ENCODE results near the gene C9orf40. TPM values are rescaled to one million over a fixed set of nuclear protein-coding genes. Genes with fewer than 3 reads are reported as not detected.

The C9orf40 gene
- total RNA-seq, 1 experiment from 2014 or later, result 10.3 TPM

DNA sequence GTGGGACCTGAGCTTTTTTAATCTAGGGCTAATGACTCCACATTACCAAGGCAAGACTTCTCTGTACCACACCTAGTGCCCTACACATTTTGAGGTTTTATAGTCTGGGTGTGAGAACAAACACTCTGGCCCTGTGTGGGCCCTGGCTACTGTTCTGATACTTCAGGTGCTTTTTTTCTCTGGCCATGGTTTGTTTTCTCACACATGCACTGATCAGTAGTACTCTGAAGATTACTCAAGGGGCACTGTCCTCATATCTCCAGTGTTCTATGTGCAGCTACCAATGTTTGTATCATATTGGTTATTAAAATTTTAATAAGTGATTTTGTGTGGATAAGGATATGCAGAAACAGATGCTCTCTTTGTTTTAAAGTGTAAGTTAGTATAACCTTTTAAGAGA is 5.9 kb upstream of the C9orf40 start:
- Histone ChIP-seq H4K5ac (ENCODE audit: insufficient read length, low read depth, low read length) (no peak overlapping the region), H3K4me2 (ENCODE audit: insufficient read depth, insufficient read length, low read length) (no peak overlapping the region), H2BK120ac (ENCODE audit: low read depth, low read length, poor library complexity, severe bottlenecking) (no peak overlapping the region), H3K9ac (ENCODE audit: extremely low read depth, insufficient read length, low read length) (no peak overlapping the region), H3K27ac (ENCODE audit: insufficient read length, low read depth, low read length) (no peak overlapping the region), H4K8ac (replicated peaks; ENCODE audit: insufficient read length, low read depth, low read length) (no peak overlapping the region), H3K23me2 (ENCODE audit: insufficient read length, low read depth, low read length, poor library complexity, severe bottlenecking) (no peaks in the 10 kb centered on the region), H2BK5ac (ENCODE audit: insufficient read length, low read length) (no peak overlapping the region), H3K79me1 (ENCODE audit: insufficient read depth, low read depth, low read length, poor library complexity, severe bottlenecking) (no peaks in the 10 kb centered on the region), H3K4ac (ENCODE audit: low read depth, low read length) (no peak overlapping the region), H2AK5ac (ENCODE audit: insufficient read length, low read length) (no peak overlapping the region), H3K23ac (ENCODE audit: insufficient read length, low read depth, low read length) (no peak overlapping the region), H3K14ac (ENCODE audit: insufficient read depth, low read length) (no peak overlapping the region), H2BK15ac (ENCODE audit: low read depth, low read length) (no peak overlapping the region), H3K27me3 (ENCODE audit: insufficient read depth, low read length) (peaks cover 3% of the 10 kb centered on the region; the same call in 1 of the 2 replicates), H4K91ac (ENCODE audit: insufficient read length, low read depth, low read length) (no peak overlapping the region), H3K56ac (ENCODE audit: insufficient read length, low read depth, low read length) (no peak overlapping the region), H3K18ac (ENCODE audit: insufficient read length, low read depth, low read length) (no peak overlapping the region), H2BK12ac (ENCODE audit: insufficient read length, low read depth, low read length) (no peak overlapping the region), H2BK20ac (ENCODE audit: low read depth, low read length, poor library complexity, severe bottlenecking) (no peak overlapping the region), H3K9me3 (ENCODE audit: control insufficient read depth, low read depth, low read length) (peaks cover 5% of the 10 kb centered on the region), H4K20me1 (ENCODE audit: control insufficient read depth, insufficient read depth, insufficient read length) (no peaks in the 10 kb centered on the region), H2AFZ (ENCODE audit: low read length) (no peak overlapping the region), H3T11ph (ENCODE audit: low read length) (no peak overlapping the region), H3K4me1 (ENCODE audit: insufficient read depth, low read length) (no peaks in the 10 kb centered on the region), H3K79me2 (ENCODE audit: insufficient read depth, low read length) (no peaks in the 10 kb centered on the region)
- H3K27me3 Mint-ChIP-seq (ENCODE audit: low read depth), result no peaks in the 10 kb centered on the region; the same call in 1 of the 2 replicates
- H3K27ac Mint-ChIP-seq, result no peak overlapping the region
- TF ChIP-seq, protein P1, sequence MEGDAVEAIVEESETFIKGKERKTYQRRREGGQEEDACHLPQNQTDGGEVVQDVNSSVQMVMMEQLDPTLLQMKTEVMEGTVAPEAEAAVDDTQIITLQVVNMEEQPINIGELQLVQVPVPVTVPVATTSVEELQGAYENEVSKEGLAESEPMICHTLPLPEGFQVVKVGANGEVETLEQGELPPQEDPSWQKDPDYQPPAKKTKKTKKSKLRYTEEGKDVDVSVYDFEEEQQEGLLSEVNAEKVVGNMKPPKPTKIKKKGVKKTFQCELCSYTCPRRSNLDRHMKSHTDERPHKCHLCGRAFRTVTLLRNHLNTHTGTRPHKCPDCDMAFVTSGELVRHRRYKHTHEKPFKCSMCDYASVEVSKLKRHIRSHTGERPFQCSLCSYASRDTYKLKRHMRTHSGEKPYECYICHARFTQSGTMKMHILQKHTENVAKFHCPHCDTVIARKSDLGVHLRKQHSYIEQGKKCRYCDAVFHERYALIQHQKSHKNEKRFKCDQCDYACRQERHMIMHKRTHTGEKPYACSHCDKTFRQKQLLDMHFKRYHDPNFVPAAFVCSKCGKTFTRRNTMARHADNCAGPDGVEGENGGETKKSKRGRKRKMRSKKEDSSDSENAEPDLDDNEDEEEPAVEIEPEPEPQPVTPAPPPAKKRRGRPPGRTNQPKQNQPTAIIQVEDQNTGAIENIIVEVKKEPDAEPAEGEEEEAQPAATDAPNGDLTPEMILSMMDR (conservative IDR thresholded peaks at IDR 0.05), result no peak
- DNase-seq, result no peak
- H3K4me1 Mint-ChIP-seq, result peaks cover under 1 to 1% of the 10 kb centered on the region in 2 experiments; a peak in 3 of 4 replicates
- peaks cover 21% of the 10 kb centered on the region in 2 experiments for H3K9me3 Mint-ChIP-seq
- no peak overlapping the region for H3K4me3 Mint-ChIP-seq
- H3K36me3 Mint-ChIP-seq (ENCODE audit: insufficient read depth in 1 of 3, low read depth in 3 of 3), result peaks cover 15 to 26% (median 16%) of the 10 kb centered on the region in 3 experiments

All from H9 (cell line).